ENCODE measurements around the gene OPRM1. TPM values are rescaled to one million over a fixed set of nuclear protein-coding genes. Genes with fewer than 3 reads are reported as not detected.

OPRM1 gene
- total and polyA plus RNA-seq, 2 of the 8 experiments (the other 6 are each of a cell fraction or from before 2014, with no cell fraction given) = not detected

- TF ChIP-seq CBX8 (IDR thresholded peaks at IDR 0.05; ENCODE audit: borderline replicate concordance, low read depth, low read length) (no peak), KDM1A (IDR thresholded peaks at IDR 0.05; ENCODE audit: borderline replicate concordance, low read length) (no peak), SUZ12 (IDR thresholded peaks at IDR 0.05; ENCODE audit: low read length) (no peak), TEAD4 (IDR thresholded peaks at IDR 0.05; ENCODE audit: low read depth, low read length) (no peak), SIRT6 (IDR thresholded peaks at IDR 0.05; ENCODE audit: low read length) (no peak), EGR1 (IDR thresholded peaks at IDR 0.05; ENCODE audit: borderline replicate concordance, low read depth, low read length) (no peak), EZH2 (IDR thresholded peaks at IDR 0.05; ENCODE audit: low read depth, low read length, severe bottlenecking) (no peak)
Measured at GRCh38 chr6:154213782-154214181, 174.7 kb downstream of the OPRM1 start (continued).

Measured in H1 (cell line).